ENCODE measurements around the gene AMMECR1.

Gene AMMECR1

DNA sequence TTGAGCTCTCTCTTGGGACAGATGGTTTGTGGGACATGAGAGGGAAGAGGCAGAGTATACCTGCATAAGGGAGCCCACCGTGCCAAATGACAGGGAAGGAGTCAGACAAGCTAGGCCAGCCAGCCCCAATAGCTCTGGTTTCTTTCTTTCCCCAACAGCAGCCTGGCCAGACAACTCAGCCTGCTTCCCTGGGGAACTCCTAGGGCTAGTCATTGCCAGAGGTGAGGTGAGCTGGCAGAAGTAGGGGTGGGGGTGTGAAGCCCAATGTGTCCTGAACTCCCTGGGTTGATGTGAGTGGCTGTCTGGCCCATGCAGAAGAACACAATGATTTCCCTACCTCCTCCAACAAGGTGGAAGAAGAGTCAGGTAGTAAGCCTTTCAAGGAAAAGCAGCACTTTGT is 135.5 kb downstream of the AMMECR1 start:
- DNase-seq, result no peak
- in situ Hi-C loops (cut with HindIII; ENCODE audit: low pct_ligation_motif_present, low pct_unique_long_range_greater_than_20kb, low sequenced_read_pairs), result no loop called here

DNA sequence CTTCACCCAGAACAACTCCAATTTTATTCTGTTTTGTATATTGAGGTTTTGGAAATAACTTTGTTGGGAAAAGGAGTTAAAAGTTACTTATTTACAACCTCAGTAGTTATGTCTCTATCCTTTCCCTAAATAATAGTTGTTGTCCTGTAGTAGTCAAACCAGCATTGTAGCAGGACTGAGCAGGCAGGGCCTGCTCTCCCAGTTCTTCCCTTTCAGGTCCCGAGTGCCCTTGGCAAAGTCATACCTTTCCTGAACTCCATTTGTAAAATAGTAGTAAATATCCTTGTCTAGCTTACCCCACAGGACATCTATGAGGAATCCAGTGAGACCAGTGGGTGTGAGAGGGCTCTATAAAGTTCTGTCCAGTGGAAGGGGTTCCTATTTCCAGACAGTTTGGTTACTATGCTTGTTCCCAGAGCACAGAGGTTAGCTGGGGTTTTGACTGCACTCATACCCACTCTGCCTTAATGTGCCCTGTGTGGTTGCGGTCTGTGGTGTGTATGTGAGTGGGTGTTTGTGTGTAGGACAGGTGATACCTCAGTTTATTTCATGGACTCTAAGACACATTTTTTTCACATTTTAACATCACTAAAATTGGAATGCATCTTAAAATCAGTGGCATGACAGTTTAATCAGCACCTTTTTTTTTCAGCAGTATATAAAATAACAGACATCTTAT is 136.3 kb downstream of the AMMECR1 start:
- DNase-seq, result no peak
- in situ Hi-C loops (cut with HindIII; ENCODE audit: low pct_ligation_motif_present, low pct_unique_long_range_greater_than_20kb, low sequenced_read_pairs), result no loop called here

DNA sequence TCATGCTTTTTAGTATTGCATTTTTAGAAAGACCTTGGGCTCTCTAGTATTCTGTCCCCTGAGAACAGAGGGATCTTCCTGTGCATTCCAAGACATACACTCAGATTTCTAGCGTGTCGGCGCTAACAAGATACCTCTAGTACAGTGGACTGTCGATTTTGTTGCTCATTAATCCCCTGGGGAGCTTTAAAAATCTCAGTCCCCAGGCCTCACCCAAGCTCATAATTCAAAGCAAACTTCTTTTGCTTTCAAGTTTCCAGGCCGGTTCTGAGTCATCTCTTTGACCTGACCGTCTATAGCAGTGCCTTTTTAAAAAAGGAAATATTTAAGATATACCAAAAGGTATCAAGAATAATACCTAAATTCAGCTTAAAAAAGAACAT is 137.0 kb downstream of the AMMECR1 start:
- peak; percentile 25 for DNase-seq
- in situ Hi-C loops (cut with HindIII; ENCODE audit: low pct_ligation_motif_present, low pct_unique_long_range_greater_than_20kb, low sequenced_read_pairs), result no loop called here

DNA sequence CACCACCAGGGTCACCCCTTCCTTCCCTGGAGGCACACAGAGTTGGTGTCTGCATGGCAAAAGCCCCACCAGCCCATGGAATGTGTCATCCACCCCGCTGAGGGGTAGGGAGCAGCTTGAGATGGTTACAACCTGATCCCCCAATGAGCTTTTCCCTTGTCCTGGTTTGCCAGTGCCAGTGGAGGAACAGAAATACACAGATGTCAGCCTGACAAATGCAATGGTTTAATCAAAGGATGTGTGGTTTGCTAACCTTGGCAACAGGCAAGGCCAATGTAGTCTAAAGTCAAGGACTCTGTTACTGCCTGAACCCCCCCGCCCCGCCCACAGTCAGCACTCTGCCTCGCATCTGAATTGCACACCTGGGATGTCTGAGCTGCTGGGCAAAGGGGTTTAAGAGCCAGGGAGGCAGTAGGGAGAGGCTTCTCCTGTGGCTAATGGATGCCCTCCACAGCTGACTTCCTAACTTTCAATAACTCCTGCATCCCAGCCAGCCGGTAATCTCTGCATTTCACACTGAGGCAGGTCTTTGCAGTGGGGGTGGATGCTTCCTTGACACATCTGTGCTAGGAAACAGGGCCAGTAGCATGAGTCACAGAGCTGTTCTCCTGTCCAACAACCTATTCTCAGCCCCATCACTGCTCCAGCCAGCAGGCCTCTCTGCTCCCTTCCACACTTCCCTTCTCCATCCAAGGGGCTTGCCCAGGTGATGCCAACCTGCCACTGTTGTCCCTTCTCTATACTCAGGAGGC is 137.5 kb downstream of the AMMECR1 start:
- in situ Hi-C loops (cut with HindIII; ENCODE audit: low pct_ligation_motif_present, low pct_unique_long_range_greater_than_20kb, low sequenced_read_pairs), result no loop called here
- DNase-seq, result peak; percentile 40

DNA sequence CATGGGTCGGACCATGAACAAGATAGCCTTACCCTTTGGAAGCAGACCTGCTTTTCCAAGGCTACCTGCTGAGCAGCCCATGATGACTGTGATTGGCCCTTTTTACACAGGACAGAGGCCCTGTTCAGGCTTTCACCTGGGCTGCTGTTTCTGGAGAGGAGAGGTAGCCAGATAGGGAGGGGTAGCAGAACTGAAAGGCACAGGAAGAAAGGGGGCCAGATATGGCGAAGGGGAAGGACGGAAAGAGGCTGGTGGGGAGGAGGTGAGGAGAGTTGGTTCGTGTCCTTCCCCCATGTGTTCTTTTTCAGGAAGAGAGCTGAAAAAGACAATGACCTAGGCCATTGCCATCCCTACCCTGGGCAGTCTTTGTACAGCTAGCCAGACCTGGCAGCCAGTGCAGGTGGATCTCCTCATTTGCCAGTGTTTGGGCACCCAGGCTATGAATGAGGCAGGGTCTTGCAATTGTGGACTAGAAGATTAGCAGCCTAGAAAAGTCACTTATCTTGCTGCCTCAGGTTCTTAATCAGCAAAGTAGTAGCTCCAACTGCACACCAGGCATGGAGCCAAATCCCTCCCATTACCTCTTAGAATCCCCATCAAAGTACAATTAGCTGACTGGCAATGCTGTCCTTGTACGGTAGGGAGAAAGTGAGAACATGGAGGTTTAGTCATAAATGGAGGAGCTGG is 139.6 kb downstream of the AMMECR1 start:
- no peak for DNase-seq
- in situ Hi-C loops (cut with HindIII; ENCODE audit: low pct_ligation_motif_present, low pct_unique_long_range_greater_than_20kb, low sequenced_read_pairs), result no loop called here

DNA sequence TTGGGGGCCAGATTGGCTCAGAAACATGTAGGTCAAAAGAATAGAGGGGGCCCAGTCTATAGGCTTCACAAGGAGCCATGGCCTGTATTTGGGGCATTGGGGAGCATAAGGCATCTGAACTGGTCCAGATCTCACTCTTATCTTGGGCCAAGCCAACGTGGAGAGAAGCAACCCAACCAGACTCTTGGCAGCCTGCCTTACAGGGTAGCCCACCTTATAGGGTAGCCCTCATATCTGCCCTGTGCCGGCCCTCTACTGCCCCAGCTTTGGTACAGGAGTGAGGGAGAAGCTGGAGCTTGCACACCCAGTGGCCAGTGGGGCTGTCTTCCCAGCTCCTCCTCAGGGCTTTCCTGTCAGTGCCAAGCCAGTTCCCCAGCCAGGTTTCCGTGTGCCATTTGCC is 142.2 kb downstream of the AMMECR1 start:
- in situ Hi-C loops (cut with HindIII; ENCODE audit: low pct_ligation_motif_present, low pct_unique_long_range_greater_than_20kb, low sequenced_read_pairs), result no loop called here
- no peak for DNase-seq

DNA sequence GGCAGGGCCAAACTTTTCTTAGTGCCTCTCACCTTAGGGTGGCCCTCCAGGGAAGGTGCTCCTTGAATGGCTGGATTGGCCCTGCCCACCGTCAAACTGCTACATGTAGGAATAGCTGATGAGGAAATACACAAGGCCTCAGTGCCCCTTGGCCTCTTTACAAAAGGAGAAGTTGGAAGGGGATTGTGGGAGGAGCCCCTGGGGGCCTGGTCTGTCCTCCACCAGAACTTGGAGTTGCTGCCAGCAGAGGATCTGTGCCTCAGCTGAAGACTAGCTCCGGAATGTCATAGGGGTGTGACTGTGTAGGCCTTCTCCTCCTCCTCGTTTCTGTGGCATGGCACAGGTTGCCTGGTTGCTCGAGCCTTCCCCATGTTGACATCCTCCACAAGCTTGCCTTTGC is 142.7 kb downstream of the AMMECR1 start:
- no peak for DNase-seq
- in situ Hi-C loops (cut with HindIII; ENCODE audit: low pct_ligation_motif_present, low pct_unique_long_range_greater_than_20kb, low sequenced_read_pairs), result no loop called here

DNA sequence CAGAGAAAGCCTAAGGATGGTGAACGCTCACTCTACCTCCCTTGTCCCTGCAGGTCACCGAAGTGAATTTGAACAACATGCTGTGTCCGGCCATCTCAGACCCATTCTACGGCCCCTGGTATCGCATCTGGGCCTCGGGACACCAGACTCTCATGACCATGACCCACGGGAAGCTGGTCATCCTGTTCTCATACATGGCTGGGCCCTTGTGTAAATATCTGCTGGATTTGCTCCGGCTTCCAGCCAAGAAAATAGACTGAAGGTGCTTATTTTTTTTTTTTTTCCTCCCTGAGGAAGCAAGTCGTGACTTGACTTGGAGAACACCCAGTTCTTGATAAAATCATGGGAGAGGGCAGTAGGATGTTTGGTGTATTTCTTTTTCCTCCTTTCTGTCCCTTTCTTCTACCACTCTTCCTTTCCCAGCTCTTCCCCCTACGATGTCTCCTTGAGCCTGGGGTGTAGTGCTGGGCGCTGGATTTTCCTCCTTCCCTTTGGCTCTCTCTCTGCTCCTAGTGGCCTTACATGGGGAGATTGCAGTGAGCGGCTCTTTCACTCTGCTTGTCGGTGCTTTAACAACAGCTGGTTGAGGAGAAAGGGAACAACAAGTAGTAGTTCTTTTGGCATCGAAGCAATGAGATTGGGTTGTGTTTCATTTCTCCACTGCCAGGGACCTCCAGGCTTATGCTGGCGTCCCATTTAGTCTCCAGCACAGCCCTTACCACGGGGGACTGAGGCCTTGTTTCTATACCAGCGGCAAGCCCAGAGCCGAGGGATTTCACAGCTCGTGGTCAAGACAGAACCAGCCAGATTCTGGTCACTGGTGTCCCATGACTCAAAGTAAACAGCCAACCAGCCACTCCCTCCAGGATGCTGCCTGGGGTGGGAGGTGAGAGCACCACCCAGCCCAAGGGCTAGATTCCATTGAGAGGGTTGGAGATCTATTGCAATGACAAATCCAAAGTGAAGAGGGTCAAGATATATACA is 144.4 kb downstream of the AMMECR1 start:
- DNase-seq, result no peak
- in situ Hi-C loops (cut with HindIII; ENCODE audit: low pct_ligation_motif_present, low pct_unique_long_range_greater_than_20kb, low sequenced_read_pairs), result loop anchor here (25.0 kb wide), 1 partner anchor 239 kb away; no protein-coding TSS in a partner anchor

DNA sequence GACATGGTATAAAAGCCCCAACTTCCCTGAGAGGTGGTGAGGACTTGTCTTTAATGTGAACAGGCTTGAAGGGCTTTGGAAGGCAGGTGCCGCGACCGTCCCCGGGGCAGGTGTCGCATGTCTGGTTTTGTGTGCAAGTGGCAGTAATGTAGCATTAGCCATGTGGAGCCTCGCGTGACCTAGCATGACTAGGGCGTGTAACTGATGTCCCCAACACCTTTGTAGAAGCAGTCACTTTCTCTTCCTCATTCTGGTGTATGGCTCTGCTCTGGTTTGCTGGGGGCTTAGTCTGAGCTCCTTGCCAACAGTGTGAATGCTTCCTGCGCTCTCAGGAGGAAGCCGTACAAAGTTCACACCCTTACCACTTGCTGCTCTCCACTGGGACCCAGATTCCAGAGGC is 145.7 kb downstream of the AMMECR1 start:
- DNase-seq, result no peak
- in situ Hi-C loops (cut with HindIII; ENCODE audit: low pct_ligation_motif_present, low pct_unique_long_range_greater_than_20kb, low sequenced_read_pairs), result loop anchor here (25.0 kb wide), 1 partner anchor 240 kb away; no protein-coding TSS in a partner anchor

DNA sequence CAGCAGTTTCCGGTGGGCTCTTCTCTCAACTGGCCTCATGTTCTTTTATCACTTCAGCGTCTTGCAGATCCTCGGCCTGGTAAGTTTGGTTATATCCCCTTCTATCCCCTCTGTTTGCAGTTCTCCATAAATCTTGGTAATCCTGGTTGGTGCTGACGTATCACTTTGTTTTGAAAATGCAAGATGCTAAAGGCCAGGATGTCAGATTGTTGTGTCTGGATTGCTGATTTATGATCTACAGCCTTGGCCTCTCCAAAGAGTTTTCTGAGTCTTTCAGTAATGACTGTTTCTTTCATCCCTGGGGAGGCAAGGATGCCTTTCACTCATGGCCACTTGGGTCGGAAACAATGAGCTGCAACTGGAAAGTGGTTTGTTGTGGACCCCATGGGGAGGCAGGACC is 146.4 kb downstream of the AMMECR1 start:
- in situ Hi-C loops (cut with HindIII; ENCODE audit: low pct_ligation_motif_present, low pct_unique_long_range_greater_than_20kb, low sequenced_read_pairs), result loop anchor here (25.0 kb wide), 1 partner anchor 241 kb away; no protein-coding TSS in a partner anchor
- no peak for DNase-seq

DNA sequence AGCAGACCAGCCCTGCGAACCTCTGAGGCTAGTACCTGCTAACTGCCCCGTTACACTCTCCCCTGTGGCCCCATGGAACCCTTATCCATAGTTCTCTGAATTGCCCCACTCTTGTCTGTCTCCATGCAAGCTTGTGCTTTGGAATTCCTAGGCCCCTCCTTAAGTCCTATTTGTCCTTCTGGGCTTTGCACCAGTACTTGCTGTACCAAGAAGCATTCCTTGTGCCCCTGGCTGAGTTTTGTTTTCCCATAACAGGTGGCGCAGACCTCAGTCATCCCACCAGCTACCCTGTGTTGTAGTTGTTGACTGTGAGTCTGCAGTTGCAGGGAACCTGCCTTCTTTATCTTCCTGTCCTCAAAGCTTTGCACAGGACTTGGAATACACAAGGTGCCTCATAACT is 147.9 kb downstream of the AMMECR1 start:
- in situ Hi-C loops (cut with HindIII; ENCODE audit: low pct_ligation_motif_present, low pct_unique_long_range_greater_than_20kb, low sequenced_read_pairs), result loop anchor here (25.0 kb wide), 1 partner anchor 242 kb away; no protein-coding TSS in a partner anchor
- DNase-seq, result no peak

DNA sequence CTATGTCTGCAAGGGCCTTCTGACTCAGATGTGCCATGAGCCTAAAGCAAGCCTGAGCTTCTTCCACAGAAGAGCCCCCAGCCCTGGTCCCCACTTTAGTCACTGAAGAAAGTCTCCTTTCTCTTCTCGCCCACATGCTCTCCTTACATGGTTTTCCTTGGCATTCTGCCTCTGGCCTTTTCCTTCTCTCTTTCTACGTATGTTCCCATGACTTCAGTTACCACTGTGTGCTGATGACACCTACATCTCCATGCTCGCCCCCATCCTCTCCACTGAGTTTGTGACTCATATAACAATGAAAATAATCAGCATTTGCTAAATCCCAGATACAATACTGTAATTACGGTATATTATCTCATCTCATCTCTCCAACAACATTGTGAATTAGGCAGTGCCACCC is 149.3 kb downstream of the AMMECR1 start:
- in situ Hi-C loops (cut with HindIII; ENCODE audit: low pct_ligation_motif_present, low pct_unique_long_range_greater_than_20kb, low sequenced_read_pairs), result loop anchor here (25.0 kb wide), 1 partner anchor 244 kb away; no protein-coding TSS in a partner anchor
- DNase-seq, result no peak

DNA sequence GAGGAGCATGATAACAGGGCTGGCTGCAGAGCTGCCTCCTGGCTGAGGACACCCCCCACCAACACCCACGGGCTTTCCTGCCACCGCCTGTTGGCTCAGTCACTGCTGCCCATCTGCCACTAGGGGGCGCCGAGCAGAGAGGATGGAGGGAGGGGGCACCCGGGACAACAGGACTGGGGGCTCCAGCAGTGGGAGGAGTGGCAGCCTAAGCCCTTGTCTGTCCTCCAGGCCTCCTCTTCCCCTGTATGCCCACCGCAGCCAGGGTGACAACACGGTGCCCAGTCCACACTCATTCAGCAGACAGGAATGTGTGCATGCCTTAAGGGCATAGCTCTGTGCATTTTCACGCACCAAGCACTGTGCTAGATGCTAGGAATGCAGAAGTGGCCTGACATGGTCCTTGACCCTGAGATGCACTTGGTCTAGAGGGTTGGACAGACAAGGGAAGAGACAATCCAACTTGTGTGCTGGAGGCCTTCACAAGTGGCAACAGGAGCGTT is 149.9 kb downstream of the AMMECR1 start:
- in situ Hi-C loops (cut with HindIII; ENCODE audit: low pct_ligation_motif_present, low pct_unique_long_range_greater_than_20kb, low sequenced_read_pairs), result loop anchor here (25.0 kb wide), 1 partner anchor 244 kb away; no protein-coding TSS in a partner anchor
- DNase-seq, result peak; percentile 43

DNA sequence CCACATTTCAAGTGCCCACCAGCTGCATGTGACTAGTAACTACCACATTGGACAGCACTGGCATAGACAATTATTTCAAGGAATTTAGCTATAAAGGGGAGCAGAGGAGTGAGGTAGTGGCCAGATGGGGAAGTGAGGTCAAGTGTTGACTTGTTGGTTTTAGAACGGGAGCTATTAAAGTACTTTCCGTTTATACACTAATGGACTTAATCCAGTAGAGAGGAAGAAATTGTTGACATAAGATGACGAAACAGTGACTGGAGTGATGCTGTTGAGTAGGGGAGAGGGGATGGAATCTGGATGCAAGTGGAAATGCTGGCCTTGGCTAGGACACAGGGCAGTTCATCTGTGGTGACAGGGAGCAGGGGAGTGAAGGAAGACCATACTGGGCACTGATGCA is 154.4 kb downstream of the AMMECR1 start:
- in situ Hi-C loops (cut with HindIII; ENCODE audit: low pct_ligation_motif_present, low pct_unique_long_range_greater_than_20kb, low sequenced_read_pairs), result loop anchor here (25.0 kb wide), 1 partner anchor 249 kb away; no protein-coding TSS in a partner anchor
- DNase-seq, result no peak

DNA sequence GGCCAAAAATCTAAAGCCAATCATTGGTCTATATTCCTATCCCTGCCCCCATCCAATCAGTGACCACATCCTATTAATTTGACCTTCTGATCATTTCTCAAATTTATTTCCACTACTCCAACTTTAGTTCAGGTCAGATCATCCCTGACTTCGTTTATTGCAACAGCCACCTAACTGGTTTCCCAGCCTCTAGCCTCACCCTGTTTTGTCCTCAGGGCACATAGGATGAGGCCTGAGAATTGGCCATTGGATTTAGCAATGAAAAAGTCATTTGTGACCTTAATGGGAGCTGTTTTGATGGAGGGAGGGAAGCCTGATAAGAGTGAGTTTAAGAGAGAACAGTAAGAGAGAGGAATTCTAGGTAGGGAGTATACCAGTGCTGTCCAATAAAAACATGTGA is 155.0 kb downstream of the AMMECR1 start:
- no peak for DNase-seq
- in situ Hi-C loops (cut with HindIII; ENCODE audit: low pct_ligation_motif_present, low pct_unique_long_range_greater_than_20kb, low sequenced_read_pairs), result loop anchor here (25.0 kb wide), 1 partner anchor 249 kb away; no protein-coding TSS in a partner anchor

DNA sequence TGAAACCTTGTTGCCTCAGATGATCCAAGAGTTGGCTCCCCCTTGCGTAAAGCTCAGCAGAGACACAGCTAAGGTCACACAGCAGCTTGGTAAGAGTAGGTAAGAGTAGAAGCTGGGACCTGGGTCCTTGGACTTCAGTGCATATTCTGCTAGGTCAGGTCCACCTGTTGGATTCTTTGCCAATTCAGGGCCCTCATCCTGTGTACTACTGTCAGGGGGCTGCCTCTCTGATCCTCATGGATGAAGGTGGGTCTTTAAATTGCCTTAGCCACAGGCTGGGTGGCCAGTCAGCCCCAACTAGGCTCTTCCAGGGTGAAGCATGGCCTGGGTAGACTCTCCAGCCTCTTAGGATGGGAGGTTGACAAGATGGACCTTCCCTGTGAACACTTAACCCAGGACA is 155.8 kb downstream of the AMMECR1 start:
- in situ Hi-C loops (cut with HindIII; ENCODE audit: low pct_ligation_motif_present, low pct_unique_long_range_greater_than_20kb, low sequenced_read_pairs), result loop anchor here (25.0 kb wide), 1 partner anchor 250 kb away; no protein-coding TSS in a partner anchor
- DNase-seq, result no peak

DNA sequence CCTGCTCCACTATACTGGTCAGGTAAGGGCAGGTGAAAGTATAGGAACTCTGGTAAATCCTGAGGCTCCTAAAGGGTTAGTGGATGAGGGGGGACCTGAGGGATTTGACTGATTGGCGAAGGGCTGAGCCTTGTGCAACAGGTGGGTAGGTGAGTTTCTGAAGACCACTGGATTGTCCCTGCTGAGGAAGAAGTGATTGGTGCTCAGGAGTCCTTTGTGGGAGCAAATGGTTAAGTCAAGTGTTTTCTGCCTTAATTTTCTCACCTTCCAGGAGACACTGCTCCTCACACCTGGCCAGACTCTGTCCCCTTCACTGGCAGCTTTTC is 156.6 kb downstream of the AMMECR1 start:
- DNase-seq, result no peak
- in situ Hi-C loops (cut with HindIII; ENCODE audit: low pct_ligation_motif_present, low pct_unique_long_range_greater_than_20kb, low sequenced_read_pairs), result loop anchor here (25.0 kb wide), 1 partner anchor 251 kb away; no protein-coding TSS in a partner anchor

DNA sequence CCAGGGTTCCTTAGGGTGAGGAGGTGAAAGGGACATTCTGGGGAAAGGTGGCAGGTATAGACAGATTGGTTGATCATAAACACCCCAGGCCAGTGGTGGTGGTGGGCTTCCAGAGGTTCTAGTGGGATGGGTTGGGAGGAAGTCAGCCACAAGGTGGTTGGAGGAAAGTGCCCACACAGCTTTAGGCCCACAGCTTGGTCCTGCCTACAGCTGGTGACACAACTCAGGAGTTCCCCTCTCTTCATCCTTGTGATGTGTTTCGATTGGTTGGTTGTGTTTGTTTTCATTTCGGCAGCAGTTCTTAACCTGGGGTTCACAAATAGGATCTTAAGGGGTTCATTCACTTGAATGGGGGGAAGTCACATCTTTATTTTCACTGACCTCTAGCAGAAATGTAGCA is 158.0 kb downstream of the AMMECR1 start:
- DNase-seq, result no peak
- in situ Hi-C loops (cut with HindIII; ENCODE audit: low pct_ligation_motif_present, low pct_unique_long_range_greater_than_20kb, low sequenced_read_pairs), result loop anchor here (25.0 kb wide), 1 partner anchor 252 kb away; no protein-coding TSS in a partner anchor

All from ACHN (cell line).